Measurements from ENCODE around the gene EPS15.

DNA sequence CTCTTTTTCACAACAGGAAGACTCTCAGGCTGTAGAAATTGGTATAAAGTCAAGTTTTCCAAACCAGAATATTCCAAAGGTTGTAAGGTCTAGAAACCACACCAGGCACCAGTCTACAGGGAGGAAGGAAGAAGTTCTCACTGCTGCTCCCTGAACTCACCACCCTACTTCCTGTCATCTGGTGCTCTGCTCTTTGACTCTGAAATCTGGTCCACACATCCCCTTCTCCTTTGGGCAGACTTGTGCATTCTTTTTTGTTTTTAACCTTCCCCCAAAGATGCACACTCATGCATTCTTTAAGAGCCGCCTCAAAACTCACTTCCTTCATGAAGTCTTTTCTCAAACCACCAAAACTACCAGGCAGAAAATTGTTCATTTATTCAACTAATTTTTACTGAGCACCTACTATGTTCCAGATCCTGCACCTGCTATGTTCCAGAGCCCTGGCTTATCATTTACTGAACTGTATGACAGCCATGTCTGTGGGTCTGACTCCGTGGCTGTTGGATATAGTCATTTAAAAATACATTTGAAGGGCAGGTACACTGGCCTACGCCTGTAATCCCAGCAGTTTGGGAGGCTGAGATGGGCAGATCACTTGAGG, 30.1 kb upstream of the EPS15 start:
- no peak for TF ChIP-seq EZH2phosphoT487 (IDR thresholded peaks at IDR 0.05; ENCODE audit: low read length)
- TF ChIP-seq, protein P1, sequence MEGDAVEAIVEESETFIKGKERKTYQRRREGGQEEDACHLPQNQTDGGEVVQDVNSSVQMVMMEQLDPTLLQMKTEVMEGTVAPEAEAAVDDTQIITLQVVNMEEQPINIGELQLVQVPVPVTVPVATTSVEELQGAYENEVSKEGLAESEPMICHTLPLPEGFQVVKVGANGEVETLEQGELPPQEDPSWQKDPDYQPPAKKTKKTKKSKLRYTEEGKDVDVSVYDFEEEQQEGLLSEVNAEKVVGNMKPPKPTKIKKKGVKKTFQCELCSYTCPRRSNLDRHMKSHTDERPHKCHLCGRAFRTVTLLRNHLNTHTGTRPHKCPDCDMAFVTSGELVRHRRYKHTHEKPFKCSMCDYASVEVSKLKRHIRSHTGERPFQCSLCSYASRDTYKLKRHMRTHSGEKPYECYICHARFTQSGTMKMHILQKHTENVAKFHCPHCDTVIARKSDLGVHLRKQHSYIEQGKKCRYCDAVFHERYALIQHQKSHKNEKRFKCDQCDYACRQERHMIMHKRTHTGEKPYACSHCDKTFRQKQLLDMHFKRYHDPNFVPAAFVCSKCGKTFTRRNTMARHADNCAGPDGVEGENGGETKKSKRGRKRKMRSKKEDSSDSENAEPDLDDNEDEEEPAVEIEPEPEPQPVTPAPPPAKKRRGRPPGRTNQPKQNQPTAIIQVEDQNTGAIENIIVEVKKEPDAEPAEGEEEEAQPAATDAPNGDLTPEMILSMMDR (IDR thresholded peaks at IDR 0.05; ENCODE audit: low read length), result no peak

Measured in MM.1S (cell line).